Natural killer cell (primary cell): Measurements from ENCODE around the gene EARS2. TPM values are rescaled to one million over a fixed set of nuclear protein-coding genes. Genes with fewer than 3 reads are reported as not detected.

Experiments
- ATAC-seq, 3 donors: fragments of 150-1000 bp in 2 of 3; fragments of 200-7000 bp in 1 of 3; cut with Tn5 transposase; 1 replicate in 1 of 3; 2 replicates in 2 of 3; pipeline ENCODE4 v1.10.0; 2021; ENCODE audit warnings: mild to moderate bottlenecking in 2 of 3, moderate library complexity in 2 of 3
- DNase-seq, 2 donors: peaks; one replicate each; pipeline versions ENCODE4 v3.0.0 to v3.0.0-alpha.2; 2013 to 2021; ENCODE audit warnings: mixed read lengths in 1 of 2
- H3K27ac ChIP-seq: one replicate; pipeline ENCODE4 v1.5.1; 2013; ENCODE audit warnings: mild to moderate bottlenecking, low read length
- H3K27me3 ChIP-seq: one replicate; pipeline ENCODE4 v1.6.1; 2013; ENCODE audit warnings: low read length; ENCODE audit not compliant: control insufficient read depth, insufficient read depth
- H3K36me3 ChIP-seq: one replicate; pipeline ENCODE4 v1.6.1; 2013; ENCODE audit warnings: low read length; ENCODE audit not compliant: control insufficient read depth, insufficient read depth
- H3K4me1 ChIP-seq: one replicate; pipeline ENCODE4 v1.6.1; 2013; ENCODE audit warnings: low read length; ENCODE audit not compliant: control insufficient read depth, insufficient read depth
- H3K4me3 ChIP-seq: one replicate; pipeline ENCODE4 v1.5.1; 2013; ENCODE audit warnings: low read length
- H3K9me3 ChIP-seq: one replicate; pipeline ENCODE4 v1.6.1; 2013; ENCODE audit warnings: low read length; ENCODE audit not compliant: control insufficient read depth, insufficient read depth
- H3K27ac Mint-ChIP-seq, 2 donors: one replicate each; pipeline ENCODE4 v1.8.0; 2022; ENCODE audit warnings: mild to moderate bottlenecking in 2 of 2, mixed read lengths in 2 of 2, moderate library complexity in 1 of 2
- H3K27me3 Mint-ChIP-seq, 2 donors: one replicate each; pipeline ENCODE4 v1.8.0; 2022; ENCODE audit warnings: low read depth in 2 of 2, mixed read lengths in 2 of 2
- H3K36me3 Mint-ChIP-seq: one replicate; pipeline ENCODE4 v1.8.0; 2022; ENCODE audit warnings: mixed read lengths
- H3K4me1 Mint-ChIP-seq, 2 donors: one replicate each; pipeline ENCODE4 v1.8.0; 2022; ENCODE audit warnings: mixed read lengths in 2 of 2
- H3K4me3 Mint-ChIP-seq: one replicate; pipeline ENCODE4 v1.8.0; 2022; ENCODE audit warnings: mild to moderate bottlenecking, moderate library complexity, mixed read lengths
- H3K9me3 Mint-ChIP-seq, 2 donors: one replicate each; pipeline ENCODE4 v1.8.0; 2022; ENCODE audit warnings: mixed read lengths in 2 of 2
- CTCF ChIP-seq: fragments of 200-600 bp; IDR thresholded peaks from one replicate; pipeline ENCODE4 v1.8.0; 2022; ENCODE audit warnings: antibody characterized with exemption
- WGBS: methylation state at CpG from one replicate; pipeline ENCODE4 v1.1.7; 2013; ENCODE audit warnings: missing lambda C conversion rate; ENCODE audit not compliant: insufficient coverage; 5-methylcytosine and 5-hydroxymethylcytosine counted together
- intact Hi-C: fragments of 100-400 bp; cut with micrococcal nuclease; formaldehyde crosslinking; loops from one replicate; pipeline ENCODE4 v1.14.2; 2022
- total RNA-seq, 4 donors: library from RNA; stranded (reverse); fragments of 120-200 nt in 1 of 4; gene quantifications; one replicate each; pipeline versions ENCODE4 v1.2.3 to v1.2.4, GENCODE V29; 2013 to 2022

EARS2 gene
- total RNA-seq, 3 donors from 2014 or later (not counting 1 experiment from before 2014, with no cell fraction given): 12.1 to 14.2 (median 12.4) TPM

GRCh38 chr16:23494188-23494587 lies 63.0 kb downstream of the EARS2 start:
- WGBS: 99% methylated on average over 11 of the region's 11 CpGs
- DNase-seq: no peak
- intact Hi-C loops: no loop called here
- H3K27me3 Mint-ChIP-seq: no peaks in the 10 kb centered on the region
- peaks cover 12% of the 10 kb centered on the region for H3K36me3 Mint-ChIP-seq
- H3K4me3 Mint-ChIP-seq: no peak overlapping the region
- no peak overlapping the region for H3K27ac Mint-ChIP-seq
- Histone ChIP-seq H3K9me3 (no peaks in the 10 kb centered on the region), H3K4me1 (peaks cover 7% of the 10 kb centered on the region), H3K27ac (no peak overlapping the region), H3K27me3 (no peaks in the 10 kb centered on the region), H3K36me3 (peaks cover 55% of the 10 kb centered on the region), H3K4me3 (no peak overlapping the region)
- TF ChIP-seq CTCF: no peak
- H3K9me3 Mint-ChIP-seq: no peaks in the 10 kb centered on the region
- ATAC-seq: no peak
- H3K4me1 Mint-ChIP-seq: peaks cover 14 to 16% of the 10 kb centered on the region in 2 donors

GRCh38 chr16:23491490-23492391 lies 65.4 kb downstream of the EARS2 start:
- peak overlapping the region in 1 of 2 donors; percentile 20 for H3K27ac Mint-ChIP-seq
- H3K4me3 Mint-ChIP-seq: no peak overlapping the region
- Histone ChIP-seq H3K27ac (no peak overlapping the region), H3K4me3 (no peak overlapping the region), H3K36me3 (peaks cover 74% of the 10 kb centered on the region), H3K27me3 (no peaks in the 10 kb centered on the region), H3K9me3 (no peaks in the 10 kb centered on the region), H3K4me1 (peaks cover 3% of the 10 kb centered on the region)
- WGBS: 98% methylated on average over 12 of the region's 14 CpGs
- intact Hi-C loops: no loop called here
- no peak for TF ChIP-seq CTCF
- no peaks in the 10 kb centered on the region for H3K27me3 Mint-ChIP-seq
- H3K4me1 Mint-ChIP-seq: no peaks in the 10 kb centered on the region
- peaks cover 12% of the 10 kb centered on the region for H3K36me3 Mint-ChIP-seq
- DNase-seq (no peak), ATAC-seq (no peak)
- no peaks in the 10 kb centered on the region for H3K9me3 Mint-ChIP-seq

- Mint-ChIP-seq H3K4me3 (no peak overlapping the region), H3K9me3 (no peaks in the 10 kb centered on the region), H3K27me3 (no peaks in the 10 kb centered on the region), H3K4me1 (peaks cover 0 to 5% of the 10 kb centered on the region in 2 donors), H3K36me3 (peaks cover 17% of the 10 kb centered on the region), H3K27ac (no peak overlapping the region)
- H3K36me3 ChIP-seq: peaks cover 85% of the 10 kb centered on the region
- H3K4me3 ChIP-seq: no peak overlapping the region
- H3K4me1 ChIP-seq: no peaks in the 10 kb centered on the region
- H3K9me3 ChIP-seq: no peaks in the 10 kb centered on the region
- no peak for DNase-seq
- no peak overlapping the region for H3K27ac ChIP-seq
- TF ChIP-seq CTCF: no peak
- intact Hi-C loops: no loop called here
- ATAC-seq: no peak
- H3K27me3 ChIP-seq: no peaks in the 10 kb centered on the region
- WGBS: 92% methylated on average over 5 of the region's 5 CpGs
These were observed 70.7 kb downstream of the EARS2 start for GRCh38 chr16:23486480-23486879.
